H1 (cell line): ENCODE measurements around the gene DBNDD1. TPM values are rescaled to one million over a fixed set of nuclear protein-coding genes. Genes with fewer than 3 reads are reported as not detected.

Source experiments
- CTCF ChIA-PET: fragments of 300-600 bp; sonication (Branson Sonifier 250); formaldehyde crosslinking; loops from one replicate; lab custom pipeline; 2021; ENCODE audit not compliant: partially characterized antibody; lab: Charles Lee
- POLR2A ChIA-PET: fragments of 300-600 bp; sonication (Branson Sonifier 250); formaldehyde crosslinking; loops from one replicate; lab custom pipeline; 2021; ENCODE audit warnings: inconsistent platforms; ENCODE audit not compliant: partially characterized antibody; lab: Charles Lee
- DNase-seq, 2 experiments: peaks; one replicate each; pipeline versions ENCODE4 v3.0.0 to v3.0.0-alpha.2; 2010 to 2022; ENCODE audit warnings: low spot score in 2 of 2, low read depth in 1 of 2, mixed read lengths in 1 of 2
- FAIRE-seq: peaks from 2 replicates; lab custom pipeline; 2011; peaks lifted over from hg19 to GRCh38; lab: Jason Lieb, UNC
- H2AFZ ChIP-seq: 2 replicates; pipeline ENCODE4 v1.8.1; 2012; ENCODE audit warnings: low read length, inconsistent platforms
- H2AK5ac ChIP-seq: 2 replicates; pipeline ENCODE4 v1.6.1; 2013; ENCODE audit warnings: low read depth, low read length
- H2BK120ac ChIP-seq: replicated peaks from 2 replicates; pipeline ENCODE3; 2013; ENCODE audit warnings: low read depth, low read length, inconsistent platforms
- H2BK12ac ChIP-seq: 2 replicates; pipeline ENCODE4 v1.6.1; 2013; ENCODE audit warnings: low read depth, low read length
- H2BK15ac ChIP-seq: 2 replicates; pipeline ENCODE4 v1.6.1; 2013; ENCODE audit warnings: low read length
- H2BK20ac ChIP-seq: 2 replicates; pipeline ENCODE4 v1.6.1; 2013; ENCODE audit warnings: low read length
- H2BK5ac ChIP-seq: 2 replicates; pipeline ENCODE4 v1.6.1; 2013; ENCODE audit warnings: low read depth, low read length
- H3K14ac ChIP-seq: 2 replicates; pipeline ENCODE4 v1.6.1; 2013; ENCODE audit warnings: inconsistent platforms; ENCODE audit not compliant: insufficient read length
- H3K18ac ChIP-seq: 2 replicates; pipeline ENCODE4 v1.6.1; 2013; ENCODE audit warnings: low read length; ENCODE audit errors: extremely low read depth
- H3K23ac ChIP-seq: 2 replicates; pipeline ENCODE4 v1.6.1; 2013; ENCODE audit warnings: inconsistent platforms; ENCODE audit not compliant: insufficient read length
- H3K23me2 ChIP-seq: 2 replicates; pipeline ENCODE4 v1.6.1; 2013; ENCODE audit warnings: low read depth, low read length
- H3K27ac ChIP-seq: 2 replicates; pipeline ENCODE4 v1.6.1; 2011; ENCODE audit warnings: low read depth, low read length, inconsistent platforms
- H3K27me3 ChIP-seq, 4 experiments: replicated peaks in 1 of 4; 1 replicate in 1 of 4; 2 replicates in 3 of 4; pipeline versions ENCODE4 v1.6.1 to v1.8.1; 2011 to 2013; ENCODE audit warnings: low read length in 3 of 4, mild to moderate bottlenecking in 3 of 4, inconsistent platforms in 2 of 4, mixed read lengths in 2 of 4, moderate library complexity in 1 of 4; ENCODE audit not compliant: control insufficient read depth in 3 of 4, insufficient read depth in 3 of 4; ENCODE audit errors: extremely low read depth in 1 of 4
- H3K36me3 ChIP-seq, 4 experiments: 2 replicates each; pipeline versions ENCODE4 v1.6.1 to v1.8.1; 2011 to 2013; ENCODE audit warnings: mild to moderate bottlenecking in 4 of 4, low read length in 3 of 4, moderate library complexity in 2 of 4, control low read depth in 1 of 4, inconsistent platforms in 1 of 4; ENCODE audit not compliant: insufficient read depth in 4 of 4, control insufficient read depth in 2 of 4
- H3K4ac ChIP-seq: replicated peaks from 2 replicates; pipeline ENCODE3; 2013; ENCODE audit warnings: low read length, low read depth, mixed read lengths, inconsistent platforms; ENCODE audit not compliant: insufficient read length
- H3K4me1 ChIP-seq, 4 experiments: replicated peaks in 1 of 4; 1 replicate in 1 of 4; 2 replicates in 3 of 4; pipeline versions ENCODE4 v1.6.1 to v1.8.1; 2011 to 2013; ENCODE audit warnings: low read length in 3 of 4, inconsistent platforms in 2 of 4, mixed read lengths in 1 of 4; ENCODE audit not compliant: insufficient read depth in 4 of 4, control insufficient read depth in 3 of 4
- H3K4me2 ChIP-seq, 2 experiments: 2 replicates each; pipeline versions ENCODE4 v1.6.1 to v1.8.1; 2011 to 2013; ENCODE audit warnings: low read depth in 2 of 2, low read length in 2 of 2, control low read depth in 1 of 2, inconsistent platforms in 1 of 2, mild to moderate bottlenecking in 1 of 2; ENCODE audit not compliant: insufficient read depth in 1 of 2
- H3K4me3 ChIP-seq, 4 experiments: fragments of 200-600, 300-600 bp in 1 of 4; sonication (generic), shearing (Covaris generic), sonication (Bioruptor Twin) in 1 of 4; 2 replicates each; pipeline versions ENCODE4 v1.5.1 to v1.8.1; 2011 to 2016; ENCODE audit warnings: low read length in 4 of 4, low read depth in 3 of 4, control low read depth in 2 of 4, inconsistent platforms in 2 of 4, mild to moderate bottlenecking in 2 of 4, mixed read lengths in 1 of 4, moderate library complexity in 1 of 4; ENCODE audit not compliant: insufficient read depth in 2 of 4; ENCODE audit errors: extremely low read depth in 1 of 4
- H3K56ac ChIP-seq: replicated peaks from 2 replicates; pipeline ENCODE3; 2013; ENCODE audit warnings: low read depth, mild to moderate bottlenecking, mixed read lengths, low read length, inconsistent platforms; ENCODE audit not compliant: insufficient read length
- H3K79me1 ChIP-seq: 2 replicates; pipeline ENCODE4 v1.6.1; 2013; ENCODE audit warnings: low read depth, low read length, control low read depth
- H3K79me2 ChIP-seq, 2 experiments: 2 replicates each; pipeline versions ENCODE4 v1.6.1 to v1.8.1; 2012 to 2013; ENCODE audit warnings: low read length in 2 of 2, mild to moderate bottlenecking in 2 of 2, inconsistent platforms in 1 of 2; ENCODE audit not compliant: insufficient read depth in 2 of 2, control insufficient read depth in 1 of 2
- H3K9ac ChIP-seq, 4 experiments: replicated peaks in 1 of 4; 1 replicate in 1 of 4; 2 replicates in 3 of 4; pipeline versions ENCODE4 v1.6.1 to v1.8.1; 2011 to 2013; ENCODE audit warnings: low read depth in 3 of 4, low read length in 3 of 4, control low read depth in 2 of 4, mild to moderate bottlenecking in 2 of 4, moderate library complexity in 2 of 4, inconsistent platforms in 1 of 4; ENCODE audit errors: extremely low read depth in 1 of 4
- H3K9me3 ChIP-seq, 2 experiments: 2 replicates each; pipeline versions ENCODE4 v1.6.1 to v1.8.1; 2012 to 2013; ENCODE audit warnings: mild to moderate bottlenecking in 2 of 2, moderate library complexity in 2 of 2, control low read depth in 1 of 2, inconsistent platforms in 1 of 2, low read depth in 1 of 2, low read length in 1 of 2, mixed read lengths in 1 of 2; ENCODE audit not compliant: insufficient read depth in 2 of 2
- H4K20me1 ChIP-seq, 2 experiments: replicated peaks in 1 of 2; 2 replicates each; pipeline versions ENCODE3 to v1.8.1; 2011 to 2013; ENCODE audit warnings: inconsistent platforms in 2 of 2, low read length in 2 of 2, mild to moderate bottlenecking in 1 of 2; ENCODE audit not compliant: insufficient read depth in 2 of 2, control insufficient read depth in 1 of 2
- H4K5ac ChIP-seq: 2 replicates; pipeline ENCODE4 v1.6.1; 2013; ENCODE audit warnings: low read length, low read depth, mixed read lengths, inconsistent platforms; ENCODE audit not compliant: insufficient read length
- H4K8ac ChIP-seq: 2 replicates; pipeline ENCODE4 v1.8.0; 2013; ENCODE audit warnings: mild to moderate bottlenecking, moderate library complexity, low read length, inconsistent platforms; ENCODE audit not compliant: insufficient read depth; ENCODE audit errors: extremely low read depth
- H4K91ac ChIP-seq: replicated peaks from 2 replicates; pipeline ENCODE3; 2013; ENCODE audit warnings: low read length, mixed read lengths, inconsistent platforms; ENCODE audit not compliant: insufficient read length
- BCL11A ChIP-seq, 2 experiments: IDR thresholded peaks; one replicate each; pipeline ENCODE4 v1.6.1; 2011; ENCODE audit warnings: low read depth in 2 of 2, low read length in 2 of 2, mild to moderate bottlenecking in 2 of 2
- CBX5 ChIP-seq: fragments of 300-800, 300-1000 bp; sonication (generic); IDR thresholded peaks from 2 replicates; pipeline ENCODE4 v1.7.1; 2016; ENCODE audit warnings: antibody characterized with exemption, low read length, low read depth
- CREB1 ChIP-seq: IDR thresholded peaks from 2 replicates; pipeline ENCODE4 v1.6.1; 2012; ENCODE audit warnings: inconsistent platforms
- RAD21 ChIP-seq, 2 experiments: IDR thresholded peaks in 1 of 2; conservative IDR thresholded peaks in 1 of 2; 2 replicates each; pipeline ENCODE4 v1.6.1; 2011; ENCODE audit warnings: low read depth in 2 of 2, low read length in 2 of 2, improper control_type of control experiment in 1 of 2, inconsistent platforms in 1 of 2, mild to moderate bottlenecking in 1 of 2, moderate library complexity in 1 of 2
- RFX5 ChIP-seq: IDR thresholded peaks from 2 replicates; pipeline ENCODE4 v1.6.1; 2011; ENCODE audit warnings: low read depth, low read length, improper control_type of control experiment, borderline replicate concordance
- SIN3A ChIP-seq, 2 experiments: IDR thresholded peaks in 1 of 2; conservative IDR thresholded peaks in 1 of 2; 2 replicates each; pipeline ENCODE4 v1.6.1; 2011 to 2012; ENCODE audit warnings: low read length in 2 of 2, improper control_type of control experiment in 1 of 2, low read depth in 1 of 2, mild to moderate bottlenecking in 1 of 2
- TBP ChIP-seq: IDR thresholded peaks from 2 replicates; pipeline ENCODE4 v1.6.1; 2011; ENCODE audit warnings: low read depth, low read length, improper control_type of control experiment
- WGBS, 2 experiments: shearing (Covaris generic) in 1 of 2; methylation state at CpG; one replicate each; pipeline versions ENCODE4 v1.1.6 to v1.1.7; 2013 to 2015; ENCODE audit warnings: low lambda C conversion rate in 2 of 2, mixed read lengths in 2 of 2, inconsistent platforms in 1 of 2, low coverage in 1 of 2, missing lambda C conversion rate in 1 of 2; ENCODE audit not compliant: insufficient replicate concordance in 2 of 2, insufficient coverage in 1 of 2, insufficient read length in 1 of 2; ENCODE audit errors: extremely low coverage in 1 of 2, missing lambda C conversion rate in 1 of 2; 5-methylcytosine and 5-hydroxymethylcytosine counted together
- polyA plus RNA-seq, 7 experiments: library from polyadenylated mRNA; depleted of rRNA in 3 of 7; stranded (reverse) in 5 of 7; unstranded in 2 of 7; fragments of >200 nt in 5 of 7; fragments of 200-250 nt in 2 of 7; gene quantifications; 1 replicate in 5 of 7; 2 replicates in 1 of 7; 4 replicates in 1 of 7; pipeline versions ENCODE4 v1.2.1 to v1.2.3, GENCODE V29; 2011 to 2013; ENCODE audit warnings: missing spikeins in 2 of 7, mixed read lengths in 2 of 7
- total RNA-seq: library from RNA; stranded (reverse); fragmentation: NEBNext Ultra II Directional; extraction: Animal tissue kit (Norgen Biotek cat#: 25700); gene quantifications from 2 replicates; pipeline ENCODE4 v1.2.1, GENCODE V29; 2021

The DBNDD1 gene
- total and polyA plus RNA-seq, 2 of the 8 experiments (the other 6 are each of a cell fraction or from before 2014, with no cell fraction given): 69.9 to 92.6 TPM

DNA sequence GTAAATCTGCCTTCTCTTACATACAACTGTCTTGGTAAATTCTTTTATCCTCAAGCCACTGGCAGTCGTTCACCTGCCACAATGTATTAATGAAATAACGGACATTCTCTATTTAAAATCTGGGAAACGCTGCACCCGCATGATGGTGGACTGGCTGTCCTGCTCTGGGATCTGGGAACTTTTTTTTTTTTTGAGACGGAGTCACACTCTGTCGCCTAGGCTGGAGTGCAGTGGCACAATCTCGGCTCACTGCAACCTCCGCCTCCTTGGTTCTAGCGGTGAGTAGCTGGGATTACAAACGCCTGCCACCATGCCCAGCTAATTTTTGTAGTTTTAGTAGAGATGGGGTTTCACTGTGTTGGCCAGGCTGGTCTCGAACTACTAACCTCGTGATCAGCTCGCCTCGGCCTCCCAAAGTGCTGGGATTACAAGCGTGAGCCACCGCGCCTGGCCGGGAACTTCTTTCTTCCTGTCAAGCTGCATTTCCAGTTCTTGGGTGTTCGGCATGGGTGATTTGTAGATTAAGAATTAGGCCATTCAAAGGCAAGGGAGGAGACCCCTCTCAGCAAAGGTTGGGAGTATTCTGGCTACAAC lies 29.6 kb upstream of the DBNDD1 start:
- DNase-seq (no peak), FAIRE-seq (no peak)
- peaks cover 0 to 11% (median 8%) of the 10 kb centered on the region in 4 experiments; a peak in 6 of 7 replicates for H3K4me1 ChIP-seq
- no peak overlapping the region for H3K4ac ChIP-seq
- no peak overlapping the region for H4K91ac ChIP-seq
- H3K27me3 ChIP-seq: no peaks in the 10 kb centered on the region
- TF ChIP-seq RAD21 (IDR thresholded peaks at IDR 0.05 in 1 of 2, conservative IDR thresholded peaks at IDR 0.05 in 1 of 2; ENCODE audit: low read depth in 2 of 2, low read length in 2 of 2): no peak
- no peak for TF ChIP-seq CBX5
- no peak for TF ChIP-seq RFX5
- no peak for TF ChIP-seq BCL11A (IDR thresholded peaks at IDR 0.05; ENCODE audit: low read depth in 2 of 2, low read length in 2 of 2)
- no peak for TF ChIP-seq CREB1
- TF ChIP-seq TBP: no peak
- TF ChIP-seq SIN3A (conservative IDR thresholded peaks at IDR 0.05 in 1 of 2, IDR thresholded peaks at IDR 0.05 in 1 of 2; ENCODE audit: low read depth in 1 of 2, low read length in 2 of 2): no peak
- peaks cover 6 to 14% of the 10 kb centered on the region in 2 experiments; a peak in 3 of 4 replicates for H3K9me3 ChIP-seq
- H3K14ac ChIP-seq: no peak overlapping the region
- H2BK15ac ChIP-seq: no peak overlapping the region
- no peak overlapping the region for H2BK5ac ChIP-seq
- no peak overlapping the region for H3K4me3 ChIP-seq
- H3K4me2 ChIP-seq: no peak overlapping the region
- H3K56ac ChIP-seq: no peak overlapping the region
- H3K23ac ChIP-seq: no peak overlapping the region
- no peak overlapping the region for H2AFZ ChIP-seq
- no peak overlapping the region for H2AK5ac ChIP-seq
- CTCF ChIA-PET: no interaction called here
- no peaks in the 10 kb centered on the region for H3K79me2 ChIP-seq
- no peak overlapping the region for H3K27ac ChIP-seq
- H4K20me1 ChIP-seq: no peaks in the 10 kb centered on the region
- no peak overlapping the region for H4K8ac ChIP-seq
- no peak overlapping the region for H2BK20ac ChIP-seq
- H3K23me2 ChIP-seq: no peaks in the 10 kb centered on the region
- H3K79me1 ChIP-seq: 0 out of 2 replicates have a peak, but pooled peaks cover 2% of the 10 kb centered on the region
- H4K5ac ChIP-seq: no peak overlapping the region
- no peak overlapping the region for H3K9ac ChIP-seq
- no peaks in the 10 kb centered on the region for H3K36me3 ChIP-seq
- H2BK120ac ChIP-seq: no peak overlapping the region
- 93% methylated on average over 19 of the region's 19 CpGs; no CpG with 5 or more reads in 1 of the 2 experiments for whole genome bisulfite sequencing, 2 experiments
- H2BK12ac ChIP-seq: no peak overlapping the region
- no peak overlapping the region for H3K18ac ChIP-seq
- POLR2A ChIA-PET: interaction anchor here (1.3 kb wide), 1 partner anchor 75 kb away, joined by 3 read pairs; no protein-coding TSS in a partner anchor
